Measurements from ENCODE around the gene NETO2. TPM values are rescaled to one million over a fixed set of nuclear protein-coding genes. Genes with fewer than 3 reads are reported as not detected.

The NETO2 gene
- total and polyA plus RNA-seq, 2 donors (not counting 3 experiments of a cell fraction or from before 2014, with no cell fraction given): 18.4 to 24.8 TPM

- CTCF ChIA-PET: interaction anchor here (2.1 kb wide), 1 partner anchor 98 kb away, joined by 15 read pairs; the partner anchor contains the start of gene NETO2
- peaks cover 0 to 2% of the 10 kb centered on the region in 2 experiments for H3K27me3 ChIP-seq (ENCODE audit: control insufficient read depth in 2 of 2, insufficient read depth in 2 of 2, low read length in 2 of 2)
- H3K27ac ChIP-seq (ENCODE audit: insufficient read depth, low read depth, low read length): no peak overlapping the region
- no peaks in the 10 kb centered on the region for H3K79me2 ChIP-seq (ENCODE audit: control insufficient read depth, insufficient read depth, low read length)
- no peaks in the 10 kb centered on the region for H3K9me1 ChIP-seq (replicated peaks; ENCODE audit: control insufficient read depth, extremely low read depth, insufficient read depth, low read length)
- H2AFZ ChIP-seq (ENCODE audit: low read depth, low read length): peak overlapping the region; percentile 47
- POLR2A ChIA-PET: no interaction called here
- DNase-seq (ENCODE audit: low read depth, low spot score): no peak
- no TSS peak for BruUV-seq (replicated peaks)
- H3K4me1 ChIP-seq (ENCODE audit: control insufficient read depth, extremely low read depth, insufficient read depth, low read length): no peaks in the 10 kb centered on the region
- H3K4me3 ChIP-seq (replicated peaks in 1 of 3; ENCODE audit: insufficient read depth in 1 of 3, low read depth in 1 of 3, low read length in 3 of 3): no peak overlapping the region
- intact Hi-C loops (cut with micrococcal nuclease) (no loop called here), dilution Hi-C loops (cut with MboI; ENCODE audit: extremely low pct_ligation_motif_present, low sequenced_read_pairs) (no loop called here)
- H4K20me1 ChIP-seq (replicated peaks; ENCODE audit: control insufficient read depth, extremely low read depth, insufficient read depth, low read length): no peaks in the 10 kb centered on the region
- H3K4me2 ChIP-seq (ENCODE audit: insufficient read depth, low read length): no peak overlapping the region
- no peaks in the 10 kb centered on the region for H3K9me3 ChIP-seq (replicated peaks; ENCODE audit: control insufficient read depth, insufficient read depth, low read length)
- TF ChIP-seq EZH2 (IDR thresholded peaks at IDR 0.05; ENCODE audit: borderline replicate concordance, low read depth, low read length, severe bottlenecking): no peak
- TF ChIP-seq POLR2AphosphoS5 (IDR thresholded peaks at IDR 0.05; ENCODE audit: insufficient read depth, low read depth, low read length): no peak
- no peak for TF ChIP-seq MYC (IDR thresholded peaks at IDR 0.05; ENCODE audit: low read depth, low read length)
- no peak for TF ChIP-seq GATA2 (IDR thresholded peaks at IDR 0.05; ENCODE audit: insufficient read depth, insufficient read length, low read depth, low read length)
- TF ChIP-seq JUN (IDR thresholded peaks at IDR 0.05; ENCODE audit: borderline replicate concordance, insufficient read depth, insufficient read length, low read depth): no peak
- TF ChIP-seq, protein P1, sequence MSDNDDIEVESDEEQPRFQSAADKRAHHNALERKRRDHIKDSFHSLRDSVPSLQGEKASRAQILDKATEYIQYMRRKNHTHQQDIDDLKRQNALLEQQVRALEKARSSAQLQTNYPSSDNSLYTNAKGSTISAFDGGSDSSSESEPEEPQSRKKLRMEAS (IDR thresholded peaks at IDR 0.05; ENCODE audit: insufficient read depth, insufficient read length): no peak
- TF ChIP-seq FOS (IDR thresholded peaks at IDR 0.05; ENCODE audit: borderline replicate concordance, insufficient read depth, low read length): no peak
- TF ChIP-seq POLR2A (IDR thresholded peaks at IDR 0.05; ENCODE audit: low read depth, low read length): no peak
- no peak for TF ChIP-seq CTCF (IDR thresholded peaks at IDR 0.05; ENCODE audit: extremely low read depth in 1 of 2, insufficient read depth in 1 of 2, low read depth in 1 of 2, low read length in 2 of 2)
- peak; percentile 55 for FAIRE-seq
- H3K9ac ChIP-seq (replicated peaks; ENCODE audit: extremely low read depth, insufficient read depth, low read length): no peak overlapping the region
- no peaks in the 10 kb centered on the region for H3K36me3 ChIP-seq (ENCODE audit: control insufficient read depth in 2 of 2, extremely low read depth in 1 of 2, insufficient read depth in 2 of 2, low read length in 2 of 2)
Observed at GRCh38 chr16:47045023-47045422, 98.7 kb downstream of the NETO2 start.

All from endothelial cell of umbilical vein (primary cell).